HG03432 (cell line): ENCODE measurements around the gene WDR1.

ENCODE experiments used
- ATAC-seq: cut with Tn5 transposase; IDR thresholded peaks from one replicate; pipeline ENCODE4 v1.9.1; 2021; ENCODE audit warnings: mild to moderate bottlenecking, moderate library complexity; ENCODE audit not compliant: unreplicated experiment

The WDR1 gene

GRCh38 chr4:10116569-10117358 is at the start of gene WDR1:
WDR1 (minus strand) TSS chr4:10116799; CDS start chr4:10116666, 133 bp downstream.
- ATAC-seq = peak; percentile 93

GRCh38 chr4:10164877-10165283 is 48.3 kb upstream of the WDR1 start:
- no peak for ATAC-seq

GRCh38 chr4:10163296-10163695 is 46.7 kb upstream of the WDR1 start:
- no peak for ATAC-seq

- no peak for ATAC-seq
Observed at GRCh38 chr4:10162341-10163000, 45.9 kb upstream of the WDR1 start.

GRCh38 chr4:10161840-10162239 is 45.2 kb upstream of the WDR1 start:
- no peak for ATAC-seq

GRCh38 chr4:10161146-10161545 is 44.5 kb upstream of the WDR1 start:
- ATAC-seq = no peak

GRCh38 chr4:10160281-10160856 is 43.8 kb upstream of the WDR1 start:
- no peak for ATAC-seq

- no peak for ATAC-seq
Observed at GRCh38 chr4:10159671-10160070, 43.1 kb upstream of the WDR1 start.

- no peak for ATAC-seq
Observed at GRCh38 chr4:10158333-10158942, 41.8 kb upstream of the WDR1 start.

- ATAC-seq = peak; percentile 75
Observed at GRCh38 chr4:10157478-10158332, 41.1 kb upstream of the WDR1 start.

GRCh38 chr4:10154241-10154640 is 37.6 kb upstream of the WDR1 start:
- ATAC-seq = no peak

GRCh38 chr4:10153161-10153560 is 36.6 kb upstream of the WDR1 start:
- peak; percentile 32 for ATAC-seq

GRCh38 chr4:10151182-10151581 is 34.6 kb upstream of the WDR1 start:
- peak; percentile 87 for ATAC-seq

GRCh38 chr4:10144966-10145365 is 28.4 kb upstream of the WDR1 start:
- no peak for ATAC-seq

GRCh38 chr4:10144479-10144878 is 27.9 kb upstream of the WDR1 start:
- no peak for ATAC-seq

GRCh38 chr4:10143171-10143570 is 26.6 kb upstream of the WDR1 start:
- ATAC-seq = no peak

- ATAC-seq = no peak
Observed at GRCh38 chr4:10140866-10141759, 24.5 kb upstream of the WDR1 start.

GRCh38 chr4:10139518-10139917 is 22.9 kb upstream of the WDR1 start:
- no peak for ATAC-seq

- no peak for ATAC-seq
Observed at GRCh38 chr4:10135260-10135659, 18.7 kb upstream of the WDR1 start.

GRCh38 chr4:10134141-10134540 is 17.5 kb upstream of the WDR1 start:
- ATAC-seq = no peak
